Muscle of arm (tissue), 12 donors: ENCODE data around the gene CTSO. TPM values are rescaled to one million over a fixed set of nuclear protein-coding genes. Genes with fewer than 3 reads are reported as not detected.

Experiments
- DNase-seq: peaks from one replicate; pipeline ENCODE4 v3.0.0-alpha.2; 2013
- polyA plus RNA-seq, 12 donors: library from polyadenylated mRNA; unstranded; fragments of 120-200 nt; gene quantifications; one replicate each; pipeline ENCODE4 v1.2.1, GENCODE V29; 2013; ENCODE audit not compliant: insufficient read length in 12 of 12

CTSO gene
- polyA plus RNA-seq, 12 donors = 24.8 to 43.4 (median 33.9) TPM; not detected in 1

DNA sequence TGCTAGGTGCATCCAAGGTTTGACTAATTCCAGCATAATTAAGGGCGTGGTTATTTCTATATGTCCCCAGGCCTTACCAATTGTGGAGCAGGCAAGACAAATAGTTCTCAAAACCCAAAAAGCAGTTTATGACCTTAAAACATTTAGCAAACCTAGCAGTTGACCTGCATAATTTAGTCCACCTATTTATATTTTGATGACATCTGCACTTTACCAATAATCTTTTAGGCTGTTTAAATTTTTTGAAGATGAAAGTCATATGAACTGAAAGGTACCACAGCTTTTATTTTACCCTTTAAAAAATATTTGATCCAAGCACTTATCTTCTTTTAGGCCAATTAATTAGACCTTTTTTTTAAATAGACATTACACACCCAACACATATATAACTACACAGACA lies 77.8 kb downstream of the CTSO start:
- no peak for DNase-seq

Other genes starting within 250 kb of the CTSO start
- gene GUCY1B1, start 194.8 kb downstream of the CTSO start, polyA plus RNA-seq = 10 to 100 TPM in 11 of 12 donors, not detected in 1; 17.7 to 28.0 (median 22.2) TPM
- under 1 TPM in 1 of 12 donors, not detected in 11; 0.17 TPM for gene ASIC5, start 87.6 kb downstream of the CTSO start, polyA plus RNA-seq
- 1 to 10 TPM in 2 of 12 donors, under 1 TPM in 6, not detected in 4; 0.17 to 1.5 (median 0.49) TPM for gene TDO2, start 50.2 kb downstream of the CTSO start, polyA plus RNA-seq